ENCODE measurements around the gene SPOCD1.

Gene SPOCD1

DNA sequence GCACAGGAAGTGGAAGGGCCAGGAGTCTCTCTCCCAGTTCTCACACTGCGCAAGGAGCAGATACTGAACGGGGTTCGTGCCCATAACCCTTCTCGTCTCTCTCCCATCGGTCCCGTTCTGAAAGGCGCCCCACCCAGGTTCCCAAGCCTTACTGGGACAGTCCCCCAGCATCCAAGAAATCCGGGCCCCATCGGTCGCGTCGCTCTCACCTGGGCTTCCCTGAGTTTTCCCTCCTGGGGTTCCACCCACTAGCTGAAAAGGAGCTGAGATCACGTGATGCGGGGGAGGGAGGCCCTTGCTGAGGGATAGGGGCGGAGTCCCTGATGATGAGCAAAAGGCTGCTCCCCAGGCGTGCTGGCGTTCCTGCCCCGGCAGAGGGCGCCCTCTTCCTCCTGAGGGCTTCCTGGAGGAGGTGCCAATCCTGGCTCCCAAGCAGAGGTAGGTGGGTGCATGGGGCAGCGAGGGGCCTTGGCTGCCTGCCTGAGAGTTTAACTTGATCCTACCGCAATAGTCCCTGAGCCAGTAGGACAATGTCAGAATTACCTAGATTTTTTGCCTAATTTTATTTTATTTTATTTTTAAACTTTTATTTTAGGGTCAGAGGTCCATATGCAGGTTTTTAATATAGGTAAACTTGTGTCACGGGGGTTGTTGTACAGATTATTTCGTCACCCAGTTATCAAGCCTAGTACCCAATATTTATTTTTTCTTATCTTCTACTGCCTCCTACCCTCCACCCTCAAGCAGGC is at the start of gene SPOCD1:
TSS of gene SPOCD1 (minus strand) at position 271 of the 749 bp plus-strand sequence. CDS start 689 bp downstream, outside the sequence.
- DNase-seq (ENCODE audit: low read depth), result peak; percentile 84

DNA sequence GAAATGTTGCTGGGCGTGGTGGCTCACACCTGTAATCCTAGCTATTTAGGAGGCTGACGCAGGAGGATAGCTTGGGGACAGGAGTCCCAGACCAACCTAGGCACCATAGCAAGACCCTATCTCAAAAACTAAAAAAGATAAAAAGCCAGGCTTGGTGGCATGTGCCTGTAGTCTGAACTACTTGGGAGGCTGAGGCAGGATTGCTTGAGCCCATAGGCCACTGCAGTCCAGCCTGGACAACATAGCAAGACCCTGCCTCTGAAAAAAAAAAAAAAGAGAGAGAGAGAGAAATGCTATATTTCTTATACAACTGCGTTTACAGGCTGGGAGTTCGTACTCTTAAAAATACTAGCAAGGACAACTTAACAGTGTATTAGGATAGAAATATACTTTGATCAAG is 46.2 kb upstream of the SPOCD1 start:
- DNase-seq (ENCODE audit: low read depth), result no peak

DNA sequence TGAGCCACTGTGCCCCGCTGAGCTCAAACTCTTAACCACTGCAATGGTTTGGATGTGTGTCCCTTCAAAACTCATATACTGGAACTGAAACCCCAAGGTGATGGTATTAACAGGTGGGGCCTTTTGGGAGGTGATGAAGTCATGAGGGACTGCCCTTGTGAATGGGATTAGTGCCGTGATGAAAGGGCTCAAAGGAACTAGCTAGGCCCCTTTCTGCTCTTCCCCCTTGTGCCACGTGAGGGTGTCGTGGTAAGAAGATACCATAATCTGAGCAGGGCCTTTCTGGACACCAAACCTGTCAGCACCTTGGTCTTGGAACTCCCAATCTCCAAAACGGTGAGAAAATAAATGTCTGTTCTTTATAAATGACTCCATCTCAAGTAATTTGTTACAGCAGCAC is 45.5 kb upstream of the SPOCD1 start:
- DNase-seq (ENCODE audit: low read depth), result no peak

DNA sequence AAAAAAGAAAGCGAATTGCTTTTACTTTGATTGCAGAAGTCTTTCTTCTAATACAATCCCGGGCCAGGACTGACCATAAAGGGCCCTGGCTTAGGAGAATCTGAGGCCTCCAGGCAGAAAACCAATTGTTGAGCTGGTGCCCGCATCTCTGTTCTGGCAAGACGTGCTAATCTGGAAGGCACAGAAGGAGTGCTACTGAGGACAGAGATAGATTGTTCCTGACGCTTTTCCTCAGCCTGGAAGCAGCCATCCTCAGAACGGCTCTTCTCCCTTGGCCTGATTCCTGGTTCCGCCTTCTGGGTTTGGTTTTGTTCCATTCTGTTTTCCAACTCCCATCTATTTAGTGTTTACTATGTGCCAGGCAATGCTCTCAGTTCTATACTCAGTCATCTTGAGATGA is 44.8 kb upstream of the SPOCD1 start:
- DNase-seq (ENCODE audit: low read depth), result no peak

DNA sequence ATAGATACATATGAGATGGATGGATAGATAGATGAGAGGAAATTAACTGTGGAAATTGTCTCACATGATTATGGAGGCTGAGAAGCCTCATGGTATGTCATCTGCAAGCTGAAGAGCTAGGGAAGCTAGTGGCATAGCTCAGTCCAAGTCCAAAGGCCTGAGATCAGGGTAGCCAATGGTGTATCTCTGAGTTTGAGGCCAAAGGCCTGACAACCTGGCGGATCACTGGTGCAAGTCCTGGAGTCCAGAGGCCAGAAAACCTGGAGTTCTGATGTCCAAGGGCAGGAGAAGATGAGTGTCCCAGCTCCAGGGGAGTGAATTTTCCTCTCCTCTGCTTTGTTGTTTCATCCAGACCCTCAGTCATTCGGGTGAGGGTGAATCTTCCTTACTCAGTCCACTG is 43.9 kb upstream of the SPOCD1 start:
- no peak for DNase-seq (ENCODE audit: low read depth)

DNA sequence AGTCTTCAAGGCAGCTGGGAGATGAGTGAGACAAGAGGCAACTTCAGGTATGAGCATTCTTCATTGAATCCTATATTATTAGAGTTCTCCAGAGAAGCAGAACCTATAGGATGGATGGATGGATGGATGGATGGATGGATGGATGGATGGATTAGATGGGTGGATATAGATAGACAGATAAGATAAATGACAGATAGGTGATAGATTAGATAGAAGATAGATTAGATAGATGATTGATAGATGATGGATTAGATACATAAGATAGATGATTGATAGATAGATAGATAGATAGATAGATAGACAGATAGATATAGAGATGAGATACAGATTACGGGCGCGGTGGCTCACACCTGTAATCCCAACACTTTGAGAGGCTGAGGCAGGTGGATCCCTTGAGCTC is 43.2 kb upstream of the SPOCD1 start:
- DNase-seq (ENCODE audit: low read depth), result no peak

DNA sequence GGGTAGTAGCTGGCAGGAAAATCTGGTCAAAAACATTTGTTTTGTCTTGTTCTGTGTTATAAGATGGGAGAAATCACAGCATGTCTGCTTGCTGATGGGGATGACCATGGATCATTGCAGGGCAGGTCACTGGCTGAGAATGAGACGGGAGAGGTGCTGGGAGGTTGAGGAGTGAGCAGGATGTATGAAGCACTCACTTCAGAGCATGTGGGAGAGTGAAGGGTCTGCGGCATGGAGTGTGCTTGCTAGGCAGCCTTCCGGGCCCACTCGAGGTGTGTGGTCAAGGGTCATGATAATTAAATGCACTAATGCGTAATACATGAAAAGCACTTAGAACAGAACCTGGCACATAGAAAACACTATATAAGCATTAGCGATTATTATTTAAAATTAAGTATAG is 42.0 kb upstream of the SPOCD1 start:
- DNase-seq (ENCODE audit: low read depth), result no peak

DNA sequence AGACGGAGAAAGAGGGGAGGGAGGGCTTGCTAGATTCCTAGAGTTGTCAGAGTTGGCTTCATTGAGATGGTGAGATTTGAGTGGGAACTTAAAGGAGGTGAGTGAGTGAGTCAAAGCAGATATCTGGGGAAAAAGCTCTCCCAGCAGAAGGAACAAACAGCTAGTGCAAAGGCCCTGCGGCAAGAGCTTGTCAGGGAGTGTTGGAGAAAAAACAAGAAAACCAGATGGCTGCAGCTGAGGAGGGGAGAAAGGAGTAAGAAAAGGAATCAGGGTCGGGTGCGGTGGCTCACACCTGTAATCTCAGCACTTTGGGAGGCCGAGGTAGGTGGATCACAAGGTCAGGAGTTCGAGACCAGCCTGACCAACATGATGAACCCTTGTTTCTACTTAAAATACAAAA is 40.3 kb upstream of the SPOCD1 start:
- no peak for DNase-seq (ENCODE audit: low read depth)

DNA sequence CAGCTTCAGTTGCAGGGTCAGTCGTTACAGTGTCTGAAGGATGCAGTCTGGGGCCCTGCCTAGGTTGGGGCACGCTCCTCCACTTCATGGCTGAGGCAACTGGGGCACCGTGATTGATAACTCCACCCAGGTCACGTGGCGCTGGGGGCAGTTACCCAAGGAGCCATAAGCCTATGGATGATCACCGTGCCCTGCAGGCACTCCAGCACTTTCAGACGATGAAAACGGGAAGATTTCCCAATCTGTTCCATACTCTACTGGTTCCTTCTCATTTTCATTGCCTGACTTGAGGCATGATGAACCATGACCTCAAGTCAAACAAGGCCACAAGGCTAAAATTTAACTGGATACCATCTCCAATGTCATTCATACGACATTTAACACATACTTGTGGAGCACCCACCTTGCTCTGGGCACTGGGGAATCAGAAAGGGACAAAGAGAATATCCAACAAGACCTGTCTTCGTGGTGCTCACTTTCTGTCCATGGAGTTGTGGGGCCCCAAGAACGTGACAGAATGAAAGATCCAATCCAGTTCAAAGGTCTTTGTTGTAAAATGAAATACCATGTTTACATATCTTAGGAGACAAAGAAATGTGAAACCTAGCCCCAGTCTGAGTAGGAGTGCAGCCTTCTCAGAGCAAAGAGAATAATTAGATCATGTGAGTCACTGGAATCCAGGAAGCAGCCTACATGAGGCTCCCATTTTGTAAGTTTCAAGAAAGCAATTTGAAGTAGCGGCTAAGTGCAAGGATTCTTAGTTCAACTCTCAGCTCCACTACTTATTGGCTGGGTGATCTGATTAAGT is 39.4 kb upstream of the SPOCD1 start:
- no peak for DNase-seq (ENCODE audit: low read depth)

DNA sequence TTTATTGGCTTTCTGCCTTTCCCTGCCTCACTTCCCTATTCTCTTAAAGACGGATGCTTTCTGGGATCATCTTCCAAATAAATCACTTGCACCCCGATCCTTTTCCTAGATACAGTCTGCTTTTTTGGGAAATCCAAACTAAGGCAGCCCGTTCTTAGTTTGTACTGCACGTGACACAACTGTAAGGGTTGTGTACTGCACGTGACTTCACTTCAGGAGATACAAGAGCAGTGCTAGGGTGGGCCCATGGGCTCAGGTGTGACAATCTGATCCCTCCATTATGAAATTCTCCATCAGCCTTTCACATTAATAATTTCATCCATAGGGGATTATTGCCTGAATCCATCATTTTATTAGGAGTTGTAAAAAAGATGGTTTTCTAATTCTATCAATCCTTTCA is 33.8 kb upstream of the SPOCD1 start:
- no peak for DNase-seq (ENCODE audit: low read depth)

DNA sequence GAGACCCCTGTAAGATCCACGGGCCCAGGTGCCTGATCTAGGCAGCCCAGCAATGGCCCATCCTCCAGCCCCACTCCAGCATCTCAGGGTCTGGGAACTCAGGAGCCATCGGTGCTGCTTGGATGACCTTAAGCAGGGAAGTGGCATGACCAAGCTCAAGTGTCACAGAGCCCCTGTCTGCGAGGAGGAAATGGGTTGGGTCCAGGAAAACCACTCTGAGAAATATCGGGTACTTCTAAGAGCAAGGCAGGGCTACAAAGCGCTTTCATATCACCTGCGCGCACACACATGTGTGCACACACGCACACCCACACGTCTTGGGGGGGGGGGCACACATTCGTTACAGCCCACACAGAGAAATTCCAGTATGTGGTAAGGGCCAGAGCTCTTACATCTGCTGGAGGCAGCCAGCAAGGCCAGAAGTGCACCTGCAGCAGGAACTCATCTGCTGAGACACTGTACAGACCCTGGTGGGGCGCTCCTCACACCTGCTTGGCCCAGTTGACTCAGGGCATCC is 32.6 kb upstream of the SPOCD1 start:
- DNase-seq (ENCODE audit: low read depth), result peak; percentile 19

DNA sequence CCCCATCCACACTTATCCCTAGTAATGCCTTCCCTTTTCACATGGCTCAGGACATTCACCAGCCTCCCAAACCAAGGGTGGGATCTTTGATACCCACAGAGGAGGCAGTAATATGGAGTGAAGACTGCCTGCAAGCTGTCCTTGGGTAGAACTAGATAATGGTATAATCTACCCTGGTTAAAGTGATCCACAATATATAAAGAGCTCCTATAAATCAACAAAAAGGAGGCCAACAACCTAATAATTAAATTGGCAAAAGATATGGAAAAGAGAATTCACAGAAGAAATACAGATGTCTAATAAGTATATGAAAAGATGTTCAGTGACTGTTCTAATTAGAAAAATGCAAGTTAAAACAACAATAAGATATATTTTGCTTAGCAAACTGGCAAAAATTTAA is 30.7 kb upstream of the SPOCD1 start:
- DNase-seq (ENCODE audit: low read depth), result no peak

DNA sequence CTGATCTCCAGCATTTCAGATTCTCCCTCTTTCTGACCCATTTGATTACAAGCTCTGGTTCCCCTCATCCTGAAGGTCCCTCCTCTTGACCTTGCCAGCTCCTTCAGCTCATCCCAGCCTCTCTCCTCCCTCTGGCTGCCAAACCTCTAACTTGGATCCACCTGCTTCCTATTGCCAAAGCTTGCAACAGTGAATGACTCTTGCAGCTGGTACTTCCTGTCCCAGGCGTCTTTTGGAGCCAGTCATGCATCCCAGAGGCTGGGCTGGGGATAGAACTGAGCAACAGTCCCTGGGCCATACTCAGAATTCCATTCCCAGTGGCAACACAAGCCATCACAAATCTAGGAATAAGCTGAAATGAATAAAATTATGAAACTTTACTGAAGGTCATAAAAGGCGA is 27.7 kb upstream of the SPOCD1 start:
- no peak for DNase-seq (ENCODE audit: low read depth)

DNA sequence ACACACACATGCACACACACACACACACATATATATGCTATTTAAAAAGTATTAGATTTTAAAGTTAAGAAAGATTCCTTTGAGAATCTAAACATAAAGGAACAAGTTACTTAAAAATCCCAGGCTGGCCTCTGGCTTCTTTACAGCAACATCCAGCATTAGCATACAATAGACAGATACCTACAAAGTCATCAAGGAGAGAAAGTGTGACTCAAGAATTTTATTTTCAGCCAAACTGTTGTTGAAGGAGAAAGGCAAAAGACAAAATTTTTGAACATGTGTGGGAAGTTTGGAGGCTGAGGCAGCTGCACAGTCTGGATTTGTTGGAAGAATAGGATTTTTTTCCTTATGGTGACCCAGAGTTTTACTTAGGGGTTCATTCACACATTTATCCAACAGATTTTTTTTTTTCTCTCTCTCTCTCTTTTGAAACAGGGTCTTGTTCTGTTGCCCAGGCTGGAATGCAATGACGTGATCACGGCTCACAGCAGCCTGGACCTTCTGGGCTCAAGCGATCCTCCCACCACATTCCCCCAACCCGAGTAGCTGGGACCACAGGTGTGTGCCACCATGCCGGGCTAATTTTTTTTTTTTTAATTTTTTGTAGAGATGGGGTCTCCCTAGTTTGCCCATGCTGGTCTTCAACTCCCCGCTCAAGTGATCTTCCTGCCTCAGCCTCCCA is 24.0 kb upstream of the SPOCD1 start:
- DNase-seq (ENCODE audit: low read depth), result no peak

DNA sequence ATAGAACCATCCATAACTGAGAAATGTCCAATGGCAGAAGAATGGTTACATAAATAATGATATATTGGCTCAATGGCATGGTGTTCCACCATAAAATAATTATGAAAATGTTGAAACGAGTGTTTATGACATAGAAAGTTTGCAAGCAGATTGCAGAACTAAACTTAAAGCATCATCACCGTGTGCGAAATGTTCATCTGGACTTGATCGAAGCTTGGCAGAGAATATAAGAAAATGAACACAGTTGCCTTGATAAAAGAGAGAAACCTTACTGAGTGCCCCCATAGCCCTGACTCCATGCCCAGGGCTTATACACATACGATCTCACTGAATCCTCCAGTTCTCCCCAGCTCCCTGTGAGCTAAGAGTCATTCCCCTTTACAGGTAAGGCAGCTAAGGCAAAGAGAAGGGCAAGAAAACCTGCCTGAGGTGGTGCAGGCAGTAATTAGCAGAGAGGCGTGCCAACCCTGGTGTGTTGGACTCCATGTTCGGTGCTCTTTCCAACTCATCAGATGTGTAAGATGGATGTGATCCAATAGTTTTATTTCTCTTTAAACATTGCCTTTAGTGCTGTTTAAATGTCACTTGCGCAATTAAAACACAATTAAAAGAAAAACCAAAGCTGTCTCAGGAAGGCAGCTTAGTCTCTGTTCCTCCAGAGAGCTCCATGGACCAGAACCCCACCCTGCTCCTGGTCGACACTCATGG is 21.8 kb upstream of the SPOCD1 start:
- DNase-seq (ENCODE audit: low read depth), result no peak

DNA sequence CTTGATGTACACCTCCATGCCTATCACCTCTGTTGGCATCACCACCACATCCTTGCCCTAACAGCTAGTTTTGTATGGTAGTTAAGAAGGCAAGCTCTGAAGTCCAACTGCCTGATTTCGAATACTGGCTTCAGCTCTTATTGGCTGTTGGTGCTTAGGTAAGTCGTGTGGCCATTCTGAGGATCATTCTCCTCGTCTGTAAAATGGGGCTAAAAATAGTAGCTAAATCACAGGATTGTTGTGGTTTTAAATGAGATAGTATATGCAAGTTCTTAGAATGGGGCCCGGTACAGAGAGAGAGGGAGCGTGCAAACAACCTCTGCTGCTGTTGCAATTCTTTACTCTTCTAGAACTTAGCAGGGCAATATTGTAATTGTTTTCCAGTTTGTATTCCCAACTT is 20.8 kb upstream of the SPOCD1 start:
- no peak for DNase-seq (ENCODE audit: low read depth)

DNA sequence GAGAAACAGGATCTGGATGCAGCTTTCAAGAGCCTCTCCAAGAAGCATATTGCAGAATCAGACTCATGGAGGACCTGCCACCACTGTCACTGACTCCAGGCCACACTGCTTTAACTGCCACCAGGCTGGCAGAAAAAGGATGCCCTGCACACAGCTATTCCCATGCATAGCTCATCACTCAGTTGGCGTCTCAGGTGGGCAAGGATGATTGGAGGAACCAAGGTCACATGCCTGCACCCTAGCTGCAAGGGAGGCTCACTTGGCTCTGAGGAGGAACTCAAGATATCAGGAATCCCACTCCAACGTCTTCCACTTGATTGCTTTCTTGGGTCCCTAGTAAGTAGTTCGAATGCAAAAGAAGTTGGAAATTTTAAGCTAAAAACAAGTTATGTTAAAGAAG is 19.6 kb upstream of the SPOCD1 start:
- DNase-seq (ENCODE audit: low read depth), result no peak

DNA sequence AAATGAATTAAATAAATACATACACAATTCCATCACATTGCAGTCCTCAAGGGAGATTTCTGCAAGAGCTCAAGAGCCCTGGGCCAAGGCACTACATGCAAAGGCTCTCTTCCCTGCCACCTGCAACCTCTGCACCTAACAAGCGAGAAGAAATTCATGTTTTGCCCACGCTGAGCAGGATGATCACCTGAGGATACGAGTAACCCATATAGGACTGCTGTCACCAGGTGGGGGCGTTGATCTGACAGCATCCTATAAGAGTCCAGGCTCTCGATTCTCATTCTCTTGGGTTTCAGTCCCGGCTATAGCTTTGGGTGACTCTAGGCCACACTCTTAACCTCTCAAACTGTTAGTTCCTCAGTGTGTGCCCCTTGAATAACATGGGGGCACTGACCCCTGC is 18.7 kb upstream of the SPOCD1 start:
- no peak for DNase-seq (ENCODE audit: low read depth)

DNA sequence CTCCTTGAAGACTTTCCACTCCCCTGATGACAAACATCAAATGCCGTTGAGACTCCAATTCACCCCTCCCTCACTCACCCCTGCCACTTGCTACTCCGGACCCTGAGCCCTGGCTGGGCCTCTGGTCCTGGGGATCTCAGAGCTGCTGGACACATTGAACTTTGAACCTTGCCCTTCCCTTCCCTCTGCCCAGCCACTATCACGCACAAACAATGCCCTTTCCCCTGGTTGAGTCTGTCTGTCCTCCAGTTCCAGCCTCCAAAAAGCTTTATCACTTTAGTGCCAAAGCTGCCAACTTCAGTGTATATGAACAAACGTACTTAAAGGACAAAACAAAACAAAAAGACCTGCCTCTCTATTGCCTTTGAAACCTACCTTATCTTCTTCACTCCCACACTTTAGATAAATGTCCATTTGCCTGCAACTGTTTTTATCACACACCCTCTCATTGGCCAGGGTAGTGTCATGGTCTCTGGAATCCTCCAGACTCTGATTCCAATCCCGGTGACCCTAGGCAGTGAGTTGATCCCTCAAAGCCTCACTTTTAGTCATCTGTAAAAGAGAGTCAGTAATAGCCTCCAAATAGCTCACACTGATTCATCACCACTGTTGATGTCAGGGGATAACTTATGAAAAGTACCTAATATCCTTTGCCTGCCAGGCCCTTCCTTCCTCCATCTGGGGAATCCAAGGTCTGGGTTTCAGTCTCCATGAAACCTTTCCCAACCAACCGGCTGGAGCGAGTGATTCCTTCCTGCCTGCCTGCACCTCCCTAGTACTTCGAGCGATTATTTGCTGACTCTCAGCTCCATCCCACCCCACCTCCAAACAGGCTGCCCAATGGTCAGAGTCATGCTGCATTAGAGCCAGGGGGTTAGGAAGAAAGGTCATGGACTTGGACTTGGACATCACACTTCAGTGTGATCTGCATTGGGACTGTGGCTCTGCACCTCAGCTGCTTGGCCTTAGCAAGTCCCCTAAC is 15.9 kb upstream of the SPOCD1 start:
- no peak for DNase-seq (ENCODE audit: low read depth)

DNA sequence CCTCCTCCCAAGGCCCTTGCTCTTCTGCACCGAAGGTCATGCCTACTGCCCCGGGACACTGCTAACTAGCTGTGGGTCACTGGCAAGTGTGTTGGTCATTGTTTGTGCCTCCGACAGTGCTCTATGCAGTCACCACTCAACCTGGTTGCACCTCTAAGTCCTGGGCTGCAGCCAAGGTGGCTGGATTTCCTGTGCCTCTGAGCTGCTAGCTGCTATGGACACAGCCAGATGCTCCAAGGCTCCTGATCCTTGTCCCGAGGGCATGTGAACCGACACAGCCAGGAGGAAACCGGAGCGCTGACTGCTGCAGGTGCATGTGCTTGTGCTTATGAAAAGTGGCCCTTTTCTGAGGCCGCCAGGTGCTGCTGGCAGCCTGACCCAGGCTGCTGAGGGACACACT is 14.7 kb upstream of the SPOCD1 start:
- DNase-seq (ENCODE audit: low read depth), result no peak

DNA sequence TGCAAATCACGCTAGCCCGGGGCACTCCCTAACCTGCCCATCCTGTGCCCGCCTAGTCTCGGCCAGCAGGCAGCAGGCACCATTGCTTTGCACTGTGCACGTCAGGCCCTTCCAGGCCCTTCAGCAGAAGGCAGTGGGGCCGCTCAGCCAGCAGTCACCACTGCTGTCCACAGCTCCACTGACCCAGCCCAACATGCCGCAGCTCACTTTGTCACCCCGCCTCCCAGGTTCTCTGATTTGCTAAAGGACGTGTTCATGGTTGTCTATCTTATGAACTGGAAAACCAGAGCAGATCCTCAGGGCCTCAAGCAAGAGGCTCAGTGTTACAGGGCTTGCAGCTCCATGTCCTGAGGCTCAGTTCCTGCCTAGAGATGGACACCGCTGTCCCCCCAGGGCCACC is 14.2 kb upstream of the SPOCD1 start:
- DNase-seq (ENCODE audit: low read depth), result no peak
